ENCODE data around the gene SLC15A4.
"Not testable (repeated sequence)": the region's sequence is repeated elsewhere in the genome, so short reads cannot be mapped to it uniquely, and the experiment has no call there.

SLC15A4 gene

DNA sequence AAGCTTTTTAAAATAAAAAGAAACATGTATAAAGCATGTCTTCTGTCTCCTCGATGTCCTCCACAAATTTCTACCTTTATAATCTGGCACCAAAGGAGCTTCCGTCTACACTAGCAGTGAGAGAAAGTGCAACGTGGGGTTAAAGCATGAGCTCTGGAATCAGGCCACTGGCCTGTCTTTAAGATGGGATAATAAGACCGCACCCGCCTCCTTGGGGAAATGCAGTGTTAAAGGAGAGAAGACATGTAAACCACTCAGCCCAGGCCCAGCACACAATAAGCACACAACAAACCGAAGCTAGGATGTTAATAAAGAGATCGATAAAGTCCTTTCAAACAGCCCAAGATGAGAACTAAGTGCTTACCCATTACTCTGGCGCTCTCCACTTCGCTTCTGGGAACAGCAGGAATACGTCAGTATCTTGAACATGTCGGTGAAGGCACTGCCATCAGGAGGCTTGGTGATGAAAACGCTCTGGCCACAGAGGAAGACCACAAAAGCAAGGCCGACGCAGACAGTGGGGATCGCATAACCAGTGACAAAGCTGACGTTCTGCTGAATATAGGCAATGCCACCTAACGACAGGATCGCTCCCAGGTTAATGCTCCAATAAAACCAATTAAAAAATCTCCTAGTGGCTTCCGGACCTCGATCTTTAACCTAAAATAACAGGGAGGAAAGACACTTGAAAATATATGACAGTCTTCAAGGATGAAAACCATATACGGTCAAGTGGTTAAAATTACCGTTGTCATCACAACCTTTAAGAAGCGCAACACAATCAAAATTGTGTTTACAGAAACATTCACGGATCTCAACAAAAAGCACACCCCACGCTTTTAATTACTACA, 9.1 kb downstream of the SLC15A4 start:
- in situ Hi-C loops (cut with HindIII; ENCODE audit: low sequenced_read_pairs) = no loop called here

DNA sequence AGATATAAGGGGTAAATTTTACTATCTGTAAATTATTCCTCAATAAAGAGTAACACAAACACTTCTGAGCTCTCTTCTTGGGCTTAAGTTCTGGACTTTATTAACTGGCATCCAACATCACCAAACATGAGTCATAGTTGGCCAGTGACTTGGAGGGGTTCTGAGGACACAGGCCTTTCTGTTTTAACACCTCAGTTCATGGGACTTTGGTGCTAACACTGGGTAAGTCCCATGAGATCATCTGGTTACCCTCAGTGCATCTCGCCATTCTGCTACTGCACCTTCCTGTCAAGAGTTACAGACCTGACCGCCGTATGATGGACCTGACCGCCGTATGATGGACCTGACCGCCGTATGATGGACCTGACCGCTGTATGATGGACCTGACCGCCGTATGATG, 9.9 kb downstream of the SLC15A4 start:
- in situ Hi-C loops (cut with HindIII; ENCODE audit: low sequenced_read_pairs) = no loop called here

DNA sequence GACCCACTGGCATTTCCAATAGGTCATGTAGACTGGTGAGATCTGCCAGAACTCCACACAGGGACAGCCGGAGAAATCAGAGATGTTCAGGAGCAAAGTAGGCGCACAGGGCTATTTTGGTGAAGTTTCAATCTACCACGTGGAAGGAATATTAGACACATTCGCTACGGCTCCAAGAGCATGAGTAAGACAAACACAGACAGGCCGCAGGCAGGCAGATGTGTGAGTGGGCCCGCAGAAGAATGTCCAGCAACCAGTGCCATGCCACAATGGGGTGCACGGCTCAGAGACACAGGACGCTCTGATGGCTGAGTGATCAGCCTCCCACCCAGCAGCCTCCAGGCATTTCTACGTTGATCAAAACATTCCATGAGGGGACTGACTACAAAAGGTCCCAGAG, 10.4 kb downstream of the SLC15A4 start:
- in situ Hi-C loops (cut with HindIII; ENCODE audit: low sequenced_read_pairs) = no loop called here

DNA sequence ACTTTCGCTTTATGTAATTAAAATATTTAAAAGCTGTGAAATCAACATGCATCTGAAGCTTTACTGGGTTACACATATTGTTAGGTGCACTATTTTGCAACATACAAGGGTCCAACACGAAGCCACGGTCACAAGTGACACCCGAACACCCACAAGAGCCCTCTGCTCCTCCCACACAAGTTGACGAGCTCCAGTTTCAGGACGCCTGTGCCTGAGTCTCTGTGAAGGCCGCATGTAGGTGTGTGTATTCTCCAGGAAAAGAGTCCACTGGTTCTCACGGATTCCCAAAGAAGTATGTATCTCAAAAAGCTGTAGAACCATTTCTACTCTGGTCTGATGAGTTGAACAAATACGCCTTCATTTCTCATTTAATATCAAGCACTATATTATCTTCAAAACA, 12.0 kb downstream of the SLC15A4 start:
- in situ Hi-C loops (cut with HindIII; ENCODE audit: low sequenced_read_pairs) = no loop called here

DNA sequence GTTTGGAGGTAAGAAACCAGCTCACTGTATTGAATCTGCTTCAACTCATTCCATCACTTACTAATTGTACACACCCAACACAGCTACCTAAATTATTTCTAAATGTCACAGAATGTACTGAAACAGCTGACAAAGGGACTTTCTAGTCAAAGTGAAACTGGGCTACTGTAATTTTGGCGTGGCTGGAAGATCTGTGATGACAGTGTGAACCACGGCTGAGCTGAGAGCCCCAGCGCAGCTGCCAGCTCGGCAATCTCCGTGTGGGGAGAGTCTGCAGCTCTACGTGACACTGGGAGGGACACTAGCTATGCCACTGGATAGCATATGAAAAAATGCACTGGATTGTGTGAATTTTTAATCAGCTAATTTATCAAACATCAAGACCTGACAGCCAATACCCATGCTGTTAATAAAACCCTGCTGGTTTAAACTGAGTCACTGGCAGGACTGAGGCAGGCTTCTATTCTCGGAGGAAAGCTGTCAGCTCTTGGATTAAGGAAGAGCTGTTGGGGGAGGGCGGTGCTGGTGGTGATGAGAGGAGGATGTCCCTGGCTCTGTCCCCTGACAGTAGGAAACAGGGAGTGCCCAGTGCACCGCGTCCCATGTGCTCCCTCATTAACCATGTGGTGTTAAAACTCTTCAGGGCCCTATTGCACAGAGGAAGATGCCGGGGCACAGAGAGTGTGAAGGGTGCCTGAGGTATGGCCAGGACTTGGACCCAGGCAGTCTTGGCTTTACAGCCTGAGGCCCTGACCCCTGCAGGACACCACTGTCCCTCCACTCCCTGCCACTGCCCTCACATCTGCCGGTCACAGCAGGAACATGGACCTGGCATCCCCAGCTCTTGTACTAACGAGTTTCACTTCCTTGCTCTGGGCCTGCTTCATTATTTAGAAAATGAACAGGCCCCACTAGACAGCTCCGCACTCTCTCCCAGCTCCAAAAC, 13.3 kb downstream of the SLC15A4 start:
- in situ Hi-C loops (cut with HindIII; ENCODE audit: low sequenced_read_pairs) = no loop called here

DNA sequence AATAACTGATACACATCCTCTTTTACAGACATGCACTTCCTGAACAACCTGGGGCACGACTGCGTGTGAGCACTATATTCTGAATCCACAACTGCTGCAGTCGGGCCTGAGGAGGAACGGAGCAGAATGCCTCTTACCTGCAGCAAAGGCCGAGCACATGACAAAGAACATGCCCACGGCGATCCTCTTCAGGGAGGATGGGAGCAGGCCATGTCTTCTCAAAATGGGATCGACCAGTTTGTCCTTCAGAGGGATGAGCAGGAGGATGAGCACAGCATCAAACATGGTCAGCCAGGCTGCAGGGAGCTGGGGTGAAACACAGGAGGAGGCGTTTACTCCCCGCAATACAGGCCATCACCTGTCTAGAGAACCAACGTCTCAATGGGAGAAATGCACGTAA, 15.1 kb downstream of the SLC15A4 start:
- in situ Hi-C loops (cut with HindIII; ENCODE audit: low sequenced_read_pairs) = no loop called here

DNA sequence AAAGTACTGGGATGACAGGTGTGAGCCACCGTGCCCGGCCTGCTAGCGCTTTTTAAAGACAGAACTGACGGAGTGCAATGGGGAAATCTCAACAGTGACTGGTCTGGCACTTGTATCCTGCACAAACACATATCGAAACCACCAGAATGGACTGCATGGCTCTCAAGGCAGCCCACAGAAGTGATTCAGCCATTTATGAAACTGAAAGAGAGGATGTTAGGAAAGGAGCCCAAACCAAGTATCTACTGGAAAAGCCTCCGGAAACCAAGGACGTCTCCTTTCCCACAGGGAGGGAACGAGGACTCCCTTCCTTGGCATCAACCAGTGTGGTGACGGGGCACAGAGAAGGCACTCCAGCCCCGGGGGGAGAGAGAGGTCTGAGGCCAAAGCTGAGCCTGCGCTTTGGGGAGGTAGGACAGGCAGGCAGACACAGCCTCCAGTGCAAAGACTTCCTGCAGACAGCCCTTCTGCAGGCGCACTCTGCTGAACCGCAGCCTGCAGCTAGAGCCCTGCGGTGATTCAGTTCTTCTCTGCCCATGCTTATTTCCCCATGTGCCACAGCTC, 16.5 kb downstream of the SLC15A4 start:
- in situ Hi-C loops (cut with HindIII; ENCODE audit: low sequenced_read_pairs) = no loop called here

DNA sequence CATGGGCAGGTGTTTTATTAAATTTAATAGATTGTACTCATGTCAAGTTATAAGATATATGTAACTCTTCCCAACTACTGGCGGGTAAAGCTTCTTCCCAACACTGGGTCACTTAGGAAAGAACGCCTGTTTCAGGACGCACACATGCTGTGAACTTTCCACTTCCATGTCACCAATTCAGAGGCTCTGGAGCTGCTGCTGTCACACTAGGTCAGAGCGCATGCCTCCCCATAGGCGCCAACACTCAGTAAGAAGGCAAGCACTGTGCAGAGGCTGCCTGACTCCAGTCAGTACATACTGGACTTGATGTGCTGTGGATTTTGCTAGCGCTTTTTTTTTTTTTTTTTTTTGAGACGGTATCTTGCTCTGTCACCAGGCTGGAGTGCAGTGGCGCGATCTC, 17.2 kb downstream of the SLC15A4 start:
- in situ Hi-C loops (cut with HindIII; ENCODE audit: low sequenced_read_pairs) = no loop called here

DNA sequence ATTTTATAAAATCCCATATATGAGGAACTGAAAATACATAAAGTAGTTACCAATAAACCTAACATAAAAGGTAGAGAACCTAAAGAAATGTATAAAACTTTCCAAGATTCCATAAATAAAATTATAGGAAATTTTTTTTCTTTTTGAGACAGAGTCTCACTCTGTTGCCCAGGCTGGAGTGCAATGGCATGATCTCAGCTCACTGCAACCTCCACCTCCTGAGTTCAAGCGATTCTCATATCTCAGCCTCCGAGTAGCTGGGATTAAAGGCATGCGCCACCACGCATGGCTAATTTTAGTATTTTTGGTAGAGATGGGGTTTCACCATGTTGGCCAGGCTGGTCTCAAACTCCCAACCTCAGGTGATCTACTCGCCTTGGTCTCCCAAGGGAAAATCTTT, 18.4 kb downstream of the SLC15A4 start:
- in situ Hi-C loops (cut with HindIII; ENCODE audit: low sequenced_read_pairs) = not testable (repeated sequence)

DNA sequence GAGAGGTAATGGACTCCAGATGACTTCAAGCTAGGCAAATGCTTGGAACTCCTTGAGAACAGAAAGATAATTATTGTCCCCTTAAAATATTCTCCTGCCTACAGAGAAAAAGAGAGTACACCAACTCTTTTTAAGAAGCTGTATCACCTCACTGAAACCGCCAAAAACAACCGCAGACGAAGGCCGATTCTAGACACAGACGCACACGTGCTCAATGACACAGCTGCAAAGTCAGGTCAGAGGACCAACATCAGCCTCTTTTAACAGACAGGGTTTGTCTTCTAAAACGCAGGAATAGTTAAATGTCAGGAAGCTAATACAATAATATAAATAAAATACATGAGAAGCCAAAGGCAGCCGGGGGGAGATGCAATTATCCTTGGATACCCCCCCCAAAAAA, 19.0 kb downstream of the SLC15A4 start:
- in situ Hi-C loops (cut with HindIII; ENCODE audit: low sequenced_read_pairs) = no loop called here

DNA sequence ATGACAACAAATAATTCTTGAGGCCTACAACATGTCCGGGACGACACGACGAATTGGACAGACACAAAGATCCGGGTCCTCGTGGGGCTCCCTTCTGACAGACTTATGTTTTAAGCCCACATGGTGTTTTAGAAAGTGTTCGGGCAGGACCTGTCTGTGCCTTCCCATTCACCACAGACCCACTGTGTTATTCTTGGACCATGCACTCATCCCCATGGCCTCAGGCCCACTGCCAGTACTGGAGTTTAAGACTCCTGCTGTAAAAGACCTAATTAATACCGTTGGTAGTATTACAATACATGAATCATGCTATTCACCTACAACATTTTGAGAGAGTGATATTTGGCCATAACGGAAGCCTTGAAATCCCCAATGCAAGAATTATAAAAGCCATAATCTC, 20.0 kb downstream of the SLC15A4 start:
- in situ Hi-C loops (cut with HindIII; ENCODE audit: low sequenced_read_pairs) = no loop called here

DNA sequence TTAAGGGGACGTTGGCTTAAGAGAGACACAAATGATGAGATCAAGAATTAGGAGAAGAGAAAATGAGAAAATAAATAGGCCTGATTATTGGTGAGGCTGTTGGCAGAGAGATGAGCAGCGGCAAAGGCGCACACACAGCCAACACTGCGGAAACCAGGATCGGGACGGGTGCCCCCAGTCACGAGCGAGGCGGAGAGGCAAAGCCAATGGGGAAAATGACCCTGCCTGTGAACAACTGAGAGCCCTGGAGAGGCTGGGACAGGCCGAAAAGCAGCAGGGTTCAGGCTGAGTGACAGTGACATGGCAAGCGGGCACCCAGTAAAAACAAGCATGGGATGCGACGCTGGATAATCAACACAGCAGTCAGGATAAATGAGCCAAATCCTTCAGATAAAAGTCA, 21.0 kb downstream of the SLC15A4 start:
- in situ Hi-C loops (cut with HindIII; ENCODE audit: low sequenced_read_pairs) = no loop called here

DNA sequence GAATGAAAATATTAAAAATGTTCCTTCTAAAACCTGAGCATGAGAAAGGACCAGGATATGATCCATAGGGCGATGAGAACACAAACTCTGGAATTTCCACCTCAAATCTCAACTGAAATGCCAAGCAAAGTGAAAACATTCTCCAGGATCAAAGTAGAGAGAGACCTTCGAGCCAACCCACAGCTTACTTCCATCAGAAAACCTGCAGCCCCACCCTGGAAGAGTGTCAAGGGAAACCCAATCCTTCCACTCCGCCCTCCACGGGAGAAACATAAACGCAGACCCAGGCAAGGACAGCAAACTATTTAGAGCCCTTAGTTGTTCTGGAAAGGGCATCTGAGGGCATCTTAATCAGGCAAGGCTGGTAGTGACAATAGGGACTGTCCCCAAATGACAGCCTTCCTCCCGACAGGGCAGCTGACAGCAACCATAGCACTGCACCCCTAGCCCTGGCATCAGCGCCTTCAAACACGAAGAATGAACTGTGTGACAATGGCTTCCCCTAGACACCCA, 21.8 kb downstream of the SLC15A4 start:
- in situ Hi-C loops (cut with HindIII; ENCODE audit: low sequenced_read_pairs) = no loop called here

DNA sequence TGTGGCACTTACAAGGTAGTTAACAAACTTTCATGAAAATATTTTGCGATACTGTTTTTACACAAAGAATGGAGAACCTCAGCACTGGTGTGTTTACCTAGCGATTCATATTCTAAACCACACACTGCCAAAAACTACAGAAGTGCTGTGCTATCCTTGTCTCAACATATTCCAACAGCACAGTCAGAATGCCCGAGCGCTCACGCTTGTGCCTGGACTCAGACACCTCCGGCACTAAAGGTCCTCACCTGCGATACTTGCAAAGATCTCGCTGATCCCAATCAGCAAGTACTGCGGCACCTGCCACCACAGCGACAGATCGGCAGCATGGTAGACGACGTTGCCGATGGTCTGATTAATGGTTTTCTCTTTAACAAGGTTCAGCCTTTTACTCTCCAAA, 23.2 kb downstream of the SLC15A4 start:
- in situ Hi-C loops (cut with HindIII; ENCODE audit: low sequenced_read_pairs) = no loop called here

DNA sequence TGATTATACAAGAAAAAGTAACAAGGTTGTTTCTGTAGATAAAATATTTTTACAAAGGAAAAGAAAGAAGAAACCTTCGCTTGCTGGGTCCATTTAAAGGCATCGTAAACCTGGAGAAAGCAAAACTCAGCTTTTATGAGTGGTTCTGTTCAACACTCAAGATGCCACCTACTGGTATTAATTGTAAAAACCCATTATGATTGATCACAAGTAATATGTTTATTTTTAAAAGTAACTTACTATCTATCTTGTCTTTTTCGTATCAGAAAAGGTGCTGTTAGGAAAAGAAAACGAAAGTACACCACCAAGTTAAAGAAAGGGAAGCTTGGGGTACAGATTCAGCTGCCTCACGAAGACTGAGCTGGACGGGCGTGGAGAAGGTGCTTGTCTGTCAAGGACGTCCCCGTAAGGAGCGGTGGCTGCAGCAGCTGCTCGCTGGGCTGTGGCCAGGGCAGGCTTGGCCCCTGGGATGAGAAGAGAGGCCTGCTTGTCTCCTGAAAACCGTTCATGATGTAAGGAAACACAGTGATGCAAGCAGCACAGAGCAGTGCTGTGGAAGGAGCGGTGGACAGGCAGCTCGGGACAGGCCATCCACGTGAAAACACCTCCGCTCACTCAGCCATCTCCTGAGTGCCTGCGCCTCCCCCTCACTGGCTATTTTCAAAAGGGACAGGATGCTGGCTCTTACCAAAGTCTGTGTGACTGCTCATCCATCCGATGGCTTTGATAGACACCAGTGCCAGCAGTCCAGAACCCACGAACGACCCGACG, 25.0 kb downstream of the SLC15A4 start:
- in situ Hi-C loops (cut with HindIII; ENCODE audit: low sequenced_read_pairs) = no loop called here

DNA sequence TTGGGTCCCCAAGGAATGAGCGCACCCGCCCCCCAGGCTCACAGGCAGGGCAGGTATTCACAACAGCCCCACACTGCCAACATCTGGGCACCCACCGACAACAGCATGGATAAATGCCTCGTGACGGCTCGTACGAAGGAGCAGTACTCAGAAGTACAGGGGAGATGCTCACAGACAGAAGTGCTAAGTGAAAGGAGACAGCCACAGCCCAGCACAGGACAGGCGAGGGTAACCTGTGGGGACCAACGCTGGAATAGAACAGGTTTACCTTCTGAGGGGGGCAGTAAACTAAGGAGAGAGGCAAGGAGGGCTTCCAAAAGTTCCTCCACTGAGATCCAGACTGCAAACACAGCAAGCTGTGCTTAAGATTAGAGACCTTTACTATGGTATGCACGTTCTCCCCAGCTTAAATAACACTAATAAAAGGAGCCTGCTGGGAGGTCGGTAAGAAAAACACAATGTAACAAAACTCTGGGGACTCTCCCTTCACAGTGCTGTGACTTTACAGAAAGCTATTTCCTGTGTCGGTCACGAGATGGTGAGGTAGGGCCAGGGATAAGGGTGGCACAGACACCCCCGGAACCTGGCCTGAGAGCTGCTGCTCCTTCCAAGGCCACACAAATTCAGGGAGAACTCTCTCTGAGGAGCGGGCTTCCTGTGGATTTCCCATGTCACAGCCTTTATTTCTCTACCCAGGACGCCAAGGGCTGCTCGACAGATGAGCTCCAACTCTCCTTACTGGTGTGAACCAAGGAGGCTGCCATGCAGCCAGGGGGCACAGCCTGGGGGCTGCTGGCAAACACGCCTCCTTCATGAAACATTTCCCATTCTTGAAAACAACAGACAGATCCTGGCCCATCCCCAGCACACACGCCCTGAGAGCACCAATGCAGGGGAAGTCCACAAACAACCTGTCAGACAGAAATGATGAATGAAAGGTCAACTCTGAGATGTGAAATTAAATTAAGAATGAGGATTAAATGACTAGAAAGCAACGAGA, 26.3 kb downstream of the SLC15A4 start:
- in situ Hi-C loops (cut with HindIII; ENCODE audit: low sequenced_read_pairs) = no loop called here

DNA sequence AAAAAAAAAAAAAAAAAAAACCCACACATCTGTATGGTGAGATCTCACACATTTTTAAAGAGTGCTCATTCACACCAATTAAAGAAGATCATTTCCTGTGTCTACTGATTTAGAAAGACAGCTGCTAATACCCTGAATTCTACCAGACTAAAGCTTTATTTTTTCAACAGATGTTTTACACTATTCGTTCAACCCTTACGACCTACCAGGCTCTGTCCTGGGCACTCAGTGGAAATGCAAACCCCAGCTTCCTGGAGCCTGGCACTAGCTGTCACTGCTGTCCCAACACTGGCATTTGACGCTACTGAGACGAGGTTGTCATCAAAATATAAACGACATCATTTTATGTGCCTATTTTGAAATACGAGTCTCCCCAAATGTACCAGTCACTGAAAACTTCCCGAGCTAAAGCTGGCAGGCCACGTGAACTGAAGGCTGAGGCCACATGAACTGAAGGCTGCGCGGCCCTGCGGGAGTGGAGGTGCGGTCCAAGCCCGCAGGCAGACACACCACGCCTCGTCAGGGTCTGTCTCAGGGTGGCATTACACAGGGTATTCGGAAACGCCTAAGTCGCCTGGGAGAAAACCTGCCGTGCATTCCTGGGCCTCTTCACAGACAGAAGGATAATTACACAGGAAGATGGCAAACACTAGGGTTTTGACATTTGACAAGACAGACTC, 27.2 kb downstream of the SLC15A4 start:
- in situ Hi-C loops (cut with HindIII; ENCODE audit: low sequenced_read_pairs) = no loop called here

DNA sequence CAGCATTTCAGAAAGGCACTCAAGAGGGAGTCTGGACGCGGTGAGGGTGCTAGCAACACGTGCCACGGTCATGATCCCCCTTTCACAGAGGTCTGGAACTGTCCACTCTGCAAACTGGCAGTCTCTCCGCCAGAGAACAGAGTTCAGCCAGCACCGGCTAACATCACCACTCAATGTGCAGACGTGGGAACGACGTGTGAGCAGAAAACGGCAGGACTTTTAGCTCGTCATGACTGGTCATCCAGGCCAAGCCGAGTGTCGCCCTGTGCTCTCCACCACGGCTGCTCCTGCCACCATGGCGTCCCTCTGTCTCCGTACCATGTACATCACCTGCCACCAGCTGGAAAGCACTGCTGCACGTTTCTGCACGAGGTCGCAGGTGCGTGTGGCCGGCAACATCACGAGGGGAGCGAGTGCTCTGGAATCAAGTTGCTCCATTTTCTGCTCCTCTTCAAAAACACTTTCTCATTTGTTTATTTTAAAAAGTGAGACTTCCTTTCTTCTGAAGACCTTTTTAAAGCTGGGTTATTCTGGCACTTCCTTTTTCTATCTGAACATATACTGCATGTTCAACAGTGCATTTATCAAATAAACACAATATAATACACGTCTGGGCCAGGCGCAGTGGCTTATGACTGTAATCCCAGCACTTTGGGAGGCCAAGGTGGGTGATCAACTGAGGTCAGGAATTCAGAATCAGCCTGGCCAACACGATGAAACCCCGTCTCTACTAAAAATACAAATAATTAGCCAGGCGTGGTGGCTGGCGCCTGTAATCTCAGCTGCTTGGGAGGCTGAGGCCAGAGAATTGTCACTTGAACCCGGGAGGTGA, 28.0 kb downstream of the SLC15A4 start:
- in situ Hi-C loops (cut with HindIII; ENCODE audit: low sequenced_read_pairs) = no loop called here

Measured in endothelial cell of hepatic sinusoid (primary cell).